ENCODE measurements around the gene PCDHGC4. TPM values are rescaled to one million over a fixed set of nuclear protein-coding genes. Genes with fewer than 3 reads are reported as not detected.

Gene PCDHGC4
- total and polyA plus RNA-seq, 2 of the 8 experiments (the other 6 are each of a cell fraction or from before 2014, with no cell fraction given), result 2.1 to 2.4 TPM

GRCh38 chr5:141512911-141513626 is 28.2 kb downstream of the PCDHGC4 start:
- TF ChIP-seq KDM4A (IDR thresholded peaks at IDR 0.05; ENCODE audit: low read depth, low read length, severe bottlenecking) (peak; percentile 52), SIN3A (conservative IDR thresholded peaks at IDR 0.05 in 1 of 2, IDR thresholded peaks at IDR 0.05 in 1 of 2; ENCODE audit: low read depth in 1 of 2, low read length in 2 of 2) (0 out of 4 replicates have a peak, but pooled peaks of 1 of the 2 experiments have one; percentile 25), POLR2AphosphoS5 (IDR thresholded peaks at IDR 0.05; ENCODE audit: low read depth, low read length) (peak; percentile 58; the same call in 1 of the 2 replicates), POLR2A (IDR thresholded peaks at IDR 0.05; ENCODE audit: control extremely low read depth in 1 of 2, low read depth in 2 of 2, low read length in 2 of 2) (no peak), RNF2 (IDR thresholded peaks at IDR 0.05; ENCODE audit: borderline replicate concordance, low read depth, low read length, missing control alignments, poor library complexity, severe bottlenecking) (peak; percentile 44)
- FAIRE-seq (no peak), DNase-seq (ENCODE audit: low read depth in 1 of 2, low spot score in 2 of 2) (peak in 1 of 2 experiments; percentile 70)
- no peaks in the 10 kb centered on the region for H3K9me3 ChIP-seq (ENCODE audit: insufficient read depth in 2 of 2, low read depth in 1 of 2, low read length in 1 of 2)
- no peaks in the 10 kb centered on the region for H3K79me1 ChIP-seq (ENCODE audit: low read depth, low read length)
- peak overlapping the region; percentile 35 for H3K14ac ChIP-seq (ENCODE audit: insufficient read length)
- no peaks in the 10 kb centered on the region for H3K79me2 ChIP-seq (ENCODE audit: control insufficient read depth in 1 of 2, insufficient read depth in 2 of 2, low read length in 2 of 2)
- H2BK12ac ChIP-seq (ENCODE audit: low read depth, low read length), result peak overlapping the region; percentile 93; the same call in 1 of the 2 replicates
- peak overlapping the region; percentile 47; the same call in 1 of the 2 replicates for H4K8ac ChIP-seq (ENCODE audit: extremely low read depth, insufficient read depth, low read length)
- peak overlapping the region; percentile 1 for H3K56ac ChIP-seq (replicated peaks; ENCODE audit: insufficient read length, low read depth, low read length)
- peak overlapping the region; percentile 96 for H3K4ac ChIP-seq (replicated peaks; ENCODE audit: insufficient read length, low read depth, low read length)
- H3K4me2 ChIP-seq (ENCODE audit: insufficient read depth in 1 of 2, low read depth in 2 of 2, low read length in 2 of 2), result peak overlapping the region; percentile 98 to 100
- H3K23me2 ChIP-seq (ENCODE audit: low read depth, low read length), result peaks cover 15% of the 10 kb centered on the region
- no peaks in the 10 kb centered on the region for H4K20me1 ChIP-seq (replicated peaks in 1 of 2; ENCODE audit: control insufficient read depth in 1 of 2, insufficient read depth in 2 of 2, low read length in 2 of 2)
- H3K4me1 ChIP-seq (replicated peaks in 1 of 4; ENCODE audit: control insufficient read depth in 3 of 4, insufficient read depth in 4 of 4, low read length in 3 of 4), result peaks cover 7 to 33% (median 16%) of the 10 kb centered on the region in 4 experiments
- H4K5ac ChIP-seq (ENCODE audit: insufficient read length, low read depth, low read length), result peak overlapping the region; percentile 31
- 5% methylated on average over 43 of the region's 43 CpGs; no CpG with 5 or more reads in 1 of the 2 experiments for WGBS, 2 experiments (ENCODE audit: extremely low coverage in 1 of 2, insufficient coverage in 1 of 2, insufficient read length in 1 of 2, insufficient replicate concordance in 2 of 2, low coverage in 1 of 2, low lambda C conversion rate in 2 of 2, missing lambda C conversion rate in 1 of 2)
- H2AK5ac ChIP-seq (ENCODE audit: low read depth, low read length), result peak overlapping the region; percentile 13; the same call in 1 of the 2 replicates
- no peaks in the 10 kb centered on the region for H3K27me3 ChIP-seq (replicated peaks in 1 of 4; ENCODE audit: control insufficient read depth in 3 of 4, extremely low read depth in 1 of 4, insufficient read depth in 3 of 4, low read length in 3 of 4)
- peak overlapping the region; percentile 79 for H3K18ac ChIP-seq (ENCODE audit: extremely low read depth, low read length)
- H3K36me3 ChIP-seq (ENCODE audit: control insufficient read depth in 2 of 4, insufficient read depth in 4 of 4, low read length in 3 of 4), result peaks cover 2 to 12% (median 10%) of the 10 kb centered on the region in 4 experiments; a peak in 6 of 8 replicates
- no peak overlapping the region for H2BK120ac ChIP-seq (replicated peaks; ENCODE audit: low read depth, low read length)
- peak overlapping the region; percentile 93 for H2BK15ac ChIP-seq (ENCODE audit: low read length)
- ChIA-PET CTCF (ENCODE audit: partially characterized antibody) (interaction anchor here (0.6 to 50.9 kb wide), 54 partner anchors 10 to 456 kb away, joined by 3 to 1236 read pairs (median 4); partner anchors contain the start of genes PCDHB10, PCDHB11, PCDHB13 and PCDHB14), POLR2A (ENCODE audit: partially characterized antibody) (interaction anchor here (0.7 to 5.1 kb wide), 24 partner anchors 9 to 193 kb away, joined by 3 to 33 read pairs (median 4); partner anchors contain the start of genes DIAPH1, PCDHGA10, PCDHGA11 and PCDHGA12)
- H2BK5ac ChIP-seq (ENCODE audit: low read depth, low read length), result peak overlapping the region; percentile 76
- no peak overlapping the region for H3K23ac ChIP-seq (ENCODE audit: insufficient read length)
- peak overlapping the region; percentile 66; the same call in 1 of the 2 replicates for H2AFZ ChIP-seq (ENCODE audit: low read length)
- 0 out of 2 replicates have a peak overlapping the region, but pooled peaks have one; percentile 67 for H2BK20ac ChIP-seq (ENCODE audit: low read length)
- peak overlapping the region; percentile 61 to 83 (median 76) for H3K4me3 ChIP-seq (ENCODE audit: extremely low read depth in 1 of 4, insufficient read depth in 2 of 4, low read depth in 3 of 4, low read length in 4 of 4)
- H3K9ac ChIP-seq (replicated peaks in 1 of 4; ENCODE audit: extremely low read depth in 1 of 4, low read depth in 3 of 4, low read length in 3 of 4), result peak overlapping the region in 3 of 4 experiments; percentile 20 to 57 (median 39); a peak in 6 of 7 replicates
- H4K91ac ChIP-seq (replicated peaks; ENCODE audit: insufficient read length, low read length), result peak overlapping the region; percentile 71
- peak overlapping the region; percentile 84 for H3K27ac ChIP-seq (ENCODE audit: low read depth, low read length)
